C4-2B (cell line): ENCODE results near the gene CRISP2.
A peak's percentile ranks its signal among the peaks of the same experiment; 100 is the strongest.

ENCODE experiments used
- H3K27ac ChIP-seq: fragments of 450-650 bp; 2 replicates; pipeline ENCODE4 v1.5.1; 2017
- CTCF ChIP-seq: fragments of 450-650 bp; conservative IDR thresholded peaks from 2 replicates; pipeline ENCODE4 v1.5.1; 2017; ENCODE audit warnings: mild to moderate bottlenecking
- ZFX ChIP-seq: fragments of 450-650 bp; IDR thresholded peaks from 2 replicates; pipeline ENCODE4 v1.6.1; 2017

The CRISP2 gene

GRCh38 chr6:49713346-49713745 lies at the start of gene CRISP2:
Gene CRISP2 (minus strand): TSS chr6:49713543. CDS start chr6:49709196, 4,347 bp downstream.
- H3K27ac ChIP-seq: no peak within 1 kb of the TSS
- no peak for TF ChIP-seq ZFX
- no peak for TF ChIP-seq CTCF

GRCh38 chr6:49744259-49744658 lies 30.9 kb upstream of the CRISP2 start, which contains the start of gene CRISP3:
Gene CRISP3 (minus strand): TSS chr6:49744388. CDS start chr6:49744367, 21 bp downstream.
- TF ChIP-seq CTCF (no peak), ZFX (no peak)
- H3K27ac ChIP-seq: no peak within 1 kb of the TSS

- H3K27ac ChIP-seq: no peak overlapping the region
- TF ChIP-seq ZFX: no peak
- no peak for TF ChIP-seq CTCF
These were observed 30.1 kb upstream of the CRISP2 start for GRCh38 chr6:49743429-49743828.

GRCh38 chr6:49739423-49739822 lies 26.1 kb upstream of the CRISP2 start:
- TF ChIP-seq ZFX: no peak
- TF ChIP-seq CTCF: no peak
- no peak overlapping the region for H3K27ac ChIP-seq

DNA sequence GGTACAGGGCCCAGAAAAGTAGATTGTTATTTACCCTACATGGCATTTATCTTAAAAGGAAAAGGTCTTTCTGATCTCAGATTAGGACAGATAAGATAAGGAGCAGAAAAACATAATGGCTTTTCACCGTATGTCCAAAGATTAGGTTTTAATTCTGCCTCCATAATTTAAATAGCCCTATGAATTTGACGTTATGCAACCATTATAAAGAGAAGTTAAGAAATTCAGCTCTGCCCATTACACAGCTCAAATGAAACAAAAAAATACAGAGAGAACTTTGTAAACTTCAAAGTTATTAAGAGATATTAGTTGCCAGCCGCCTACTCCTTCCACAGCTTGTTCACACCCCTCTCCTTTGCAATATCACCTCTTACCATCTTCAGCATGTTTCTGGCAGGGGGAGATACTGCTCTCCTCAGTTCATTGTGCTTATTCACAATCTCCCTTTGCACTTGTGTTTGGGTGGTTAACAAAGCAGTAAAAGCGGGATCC lies 22.7 kb upstream of the CRISP2 start:
- H3K27ac ChIP-seq: peak overlapping the region; percentile 62; the same call in 1 of the 2 replicates
- TF ChIP-seq CTCF (no peak), ZFX (no peak)

GRCh38 chr6:49733680-49734079 lies 20.3 kb upstream of the CRISP2 start:
- TF ChIP-seq ZFX: no peak
- TF ChIP-seq CTCF: no peak
- no peak overlapping the region for H3K27ac ChIP-seq

DNA sequence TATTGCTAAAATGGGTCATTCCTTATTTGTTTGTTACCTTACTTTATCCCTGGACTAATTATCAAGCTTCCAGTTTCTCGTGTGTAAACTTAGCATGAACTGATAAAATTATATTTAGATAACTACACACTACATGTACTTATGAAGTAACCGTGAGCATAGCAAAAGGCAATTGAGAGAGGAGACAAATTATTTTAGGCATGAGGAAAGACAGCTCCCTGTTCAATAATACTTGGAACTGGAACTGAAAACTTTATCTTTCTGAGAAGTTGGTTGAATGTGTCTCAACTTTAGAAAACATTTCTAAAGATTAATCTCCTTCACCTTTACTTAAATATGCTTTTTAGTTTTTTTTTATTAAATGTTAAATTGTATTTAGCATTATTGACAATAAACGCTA lies 19.4 kb upstream of the CRISP2 start:
- no peak overlapping the region for H3K27ac ChIP-seq
- no peak for TF ChIP-seq ZFX
- no peak for TF ChIP-seq CTCF
